OCI-LY3 (cell line): Measurements from ENCODE around the gene METTL16.
"Not testable (repeated sequence)": the region's sequence is repeated elsewhere in the genome, so short reads cannot be mapped to it uniquely, and the experiment has no call there.

Experiments used
- H2AFZ ChIP-seq: fragments of 200-600, 300-600 bp; shearing (Covaris generic); 2 replicates; pipeline ENCODE4 v1.6.0; 2014; ENCODE audit warnings: antibody characterized with exemption, low read depth, low read length
- H3K27ac ChIP-seq: fragments of 200-600, 300-600 bp; sonication (generic); 2 replicates; pipeline ENCODE4 v1.5.1; 2014; ENCODE audit warnings: mild to moderate bottlenecking, low read length, moderate library complexity, mixed read lengths
- H3K27me3 ChIP-seq: fragments of 200-600, 300-600 bp; sonication (generic); 2 replicates; pipeline ENCODE4 v1.6.1; 2014; ENCODE audit warnings: low read depth, low read length, mixed read lengths
- H3K36me3 ChIP-seq: fragments of 200-600, 300-600 bp; sonication (generic); replicated peaks from 2 replicates; pipeline ENCODE3; 2014; ENCODE audit warnings: low read depth, low read length, mixed read lengths
- H3K4me1 ChIP-seq: fragments of 300-600, 200-600 bp; sonication (generic); 2 replicates; pipeline ENCODE4 v1.6.1; 2014; ENCODE audit warnings: low read length, mixed read lengths
- H3K4me2 ChIP-seq: fragments of 200-600, 300-600 bp; sonication (generic); 2 replicates; pipeline ENCODE4 v1.6.1; 2014; ENCODE audit warnings: low read length, mixed read lengths
- H3K4me3 ChIP-seq: fragments of 300-600, 200-600 bp; sonication (generic); 2 replicates; pipeline ENCODE4 v1.5.1; 2014; ENCODE audit warnings: antibody characterized with exemption, mild to moderate bottlenecking, low read length, moderate library complexity
- H3K79me2 ChIP-seq: fragments of 300-600, 200-600 bp; shearing (Covaris generic); 2 replicates; pipeline ENCODE4 v1.6.1; 2014; ENCODE audit warnings: mild to moderate bottlenecking, low read length, mixed read lengths
- H3K9ac ChIP-seq: fragments of 300-600, 200-600 bp; shearing (Covaris generic); 2 replicates; pipeline ENCODE4 v1.6.0; 2014; ENCODE audit warnings: mild to moderate bottlenecking, low read length, moderate library complexity
- H3K9me3 ChIP-seq: fragments of 200-600, 300-600 bp; shearing (Covaris generic); 2 replicates; pipeline ENCODE4 v1.6.1; 2014; ENCODE audit warnings: low read length, mixed read lengths; ENCODE audit not compliant: insufficient read depth
- H4K20me1 ChIP-seq: fragments of 200-600, 300-600 bp; sonication (generic); 2 replicates; pipeline ENCODE4 v1.6.1; 2016; ENCODE audit warnings: low read length, mixed read lengths; ENCODE audit not compliant: insufficient read depth
- CTCF ChIP-seq: fragments of 200-600, 300-600 bp; sonication (generic); IDR thresholded peaks from 2 replicates; pipeline ENCODE4 v1.5.1; 2014; ENCODE audit warnings: antibody characterized with exemption, low read length, low read depth
- EZH2phosphoT487 ChIP-seq: fragments of 200-600 bp; shearing (Covaris generic); IDR thresholded peaks from 2 replicates; pipeline ENCODE4 v1.6.1; 2018; ENCODE audit warnings: antibody characterized with exemption, mixed run types, low read depth

METTL16 gene

GRCh38 chr17:2549392-2550211, 37.9 kb upstream of the METTL16 start:
- H3K9ac ChIP-seq, result no peak overlapping the region
- no peaks in the 10 kb centered on the region for H3K27me3 ChIP-seq
- no peak overlapping the region for H2AFZ ChIP-seq
- no peaks in the 10 kb centered on the region for H3K79me2 ChIP-seq
- H3K36me3 ChIP-seq, result no peaks in the 10 kb centered on the region
- no peaks in the 10 kb centered on the region for H3K9me3 ChIP-seq
- TF ChIP-seq CTCF (no peak), EZH2phosphoT487 (no peak)
- H3K27ac ChIP-seq, result no peak overlapping the region
- no peaks in the 10 kb centered on the region for H3K4me1 ChIP-seq
- H3K4me3 ChIP-seq, result no peak overlapping the region
- no peaks in the 10 kb centered on the region for H4K20me1 ChIP-seq
- no peak overlapping the region for H3K4me2 ChIP-seq

DNA sequence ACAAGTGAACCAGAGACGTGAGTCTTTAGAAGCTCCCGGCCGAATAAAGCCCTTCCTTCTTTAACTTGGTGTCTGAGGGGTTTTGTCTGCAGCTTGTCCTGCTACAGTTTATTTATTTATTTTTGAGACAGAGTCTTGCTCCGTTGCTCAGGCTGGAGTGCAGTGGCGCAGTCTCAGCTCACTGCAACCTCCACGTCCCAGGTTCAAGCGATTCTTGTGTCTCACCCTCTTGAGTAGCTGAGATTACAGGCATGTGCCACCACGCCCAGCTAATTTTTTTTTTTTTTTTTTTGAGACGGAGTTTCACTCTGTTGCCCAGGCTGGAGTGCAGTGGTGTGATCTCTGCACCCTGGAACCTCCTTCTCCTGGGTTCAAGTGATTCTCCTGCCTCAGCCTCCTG, 36.3 kb upstream of the METTL16 start:
- H4K20me1 ChIP-seq, H3K4me3 ChIP-seq, H2AFZ ChIP-seq, H3K27ac ChIP-seq, H3K9ac ChIP-seq, H3K4me1 ChIP-seq, H3K4me2 ChIP-seq, H3K27me3 ChIP-seq, H3K79me2 ChIP-seq, H3K9me3 ChIP-seq, H3K36me3 ChIP-seq: not testable (repeated sequence)

DNA sequence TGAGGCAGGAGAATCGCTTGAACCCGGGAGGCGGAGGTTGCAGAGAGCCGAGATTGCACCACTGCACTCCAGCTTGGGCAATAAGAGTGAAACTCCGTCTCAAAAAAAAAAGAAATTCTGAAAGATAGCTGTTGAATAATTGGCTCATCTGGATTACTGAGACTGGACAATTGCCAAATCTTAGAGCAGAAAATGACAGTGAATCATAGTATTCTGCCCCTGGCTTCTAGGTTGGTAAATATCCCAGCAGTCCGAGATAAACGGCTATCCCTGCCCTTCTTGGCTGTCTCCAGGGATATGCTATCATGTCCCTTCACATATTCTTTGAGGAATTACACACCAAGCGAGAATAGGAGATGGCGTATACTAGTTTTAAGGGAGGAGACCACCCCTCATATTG, 35.5 kb upstream of the METTL16 start:
- Histone ChIP-seq H3K4me3 (no peak overlapping the region), H2AFZ (no peak overlapping the region), H4K20me1 (no peaks in the 10 kb centered on the region), H3K9me3 (no peaks in the 10 kb centered on the region), H3K79me2 (no peaks in the 10 kb centered on the region), H3K4me2 (no peak overlapping the region), H3K36me3 (no peaks in the 10 kb centered on the region), H3K9ac (no peak overlapping the region), H3K27ac (no peak overlapping the region), H3K4me1 (no peaks in the 10 kb centered on the region; the same call in 1 of the 2 replicates), H3K27me3 (no peaks in the 10 kb centered on the region)
- TF ChIP-seq CTCF (no peak), EZH2phosphoT487 (no peak)

DNA sequence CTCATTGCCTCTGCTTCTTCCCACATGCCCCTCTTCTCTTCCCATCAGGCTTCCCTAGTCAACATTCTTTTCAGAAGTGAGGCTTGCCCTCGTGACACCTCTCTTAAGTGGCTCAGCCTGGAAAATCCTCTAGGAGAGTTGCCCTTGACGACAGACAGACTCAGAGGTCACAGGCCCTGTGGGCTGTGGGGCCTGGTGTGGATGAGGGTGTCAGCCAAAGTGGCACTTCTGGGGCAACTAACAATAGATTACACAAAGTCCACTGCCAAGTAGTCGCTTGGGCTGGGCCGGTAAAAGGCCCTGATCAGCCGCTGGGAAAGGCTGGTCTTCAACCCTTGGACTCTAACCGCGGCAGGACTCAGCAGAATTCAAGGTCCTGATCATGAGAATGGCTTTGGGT, 33.7 kb upstream of the METTL16 start:
- H3K79me2 ChIP-seq, result no peaks in the 10 kb centered on the region
- H3K4me3 ChIP-seq, result no peak overlapping the region
- no peaks in the 10 kb centered on the region for H4K20me1 ChIP-seq
- H3K4me2 ChIP-seq, result no peak overlapping the region
- H3K27me3 ChIP-seq, result no peaks in the 10 kb centered on the region
- H3K9ac ChIP-seq, result no peak overlapping the region
- no peaks in the 10 kb centered on the region; the same call in 1 of the 2 replicates for H3K4me1 ChIP-seq
- H2AFZ ChIP-seq, result no peak overlapping the region
- TF ChIP-seq CTCF (no peak), EZH2phosphoT487 (no peak)
- H3K9me3 ChIP-seq, result no peaks in the 10 kb centered on the region
- no peak overlapping the region for H3K27ac ChIP-seq
- H3K36me3 ChIP-seq, result no peaks in the 10 kb centered on the region
